Testis (tissue), 2 donors: ENCODE measurements around the gene MBNL3.

Experiments used
- POLR2A ChIP-seq: fragments of 450-650 bp; IDR thresholded peaks from one replicate; pipeline ENCODE4 v1.6.1; 2017; ENCODE audit warnings: antibody characterized with exemption, mild to moderate bottlenecking, moderate library complexity
- TF ChIP-seq, protein P1 (sequence below), 3 experiments: fragments of 450-650 bp in 2 of 3; fragments of 200-600 bp in 1 of 3; sonication (generic) in 1 of 3; IDR thresholded peaks; one replicate each; pipeline ENCODE4 v1.5.1; 2016 to 2019; ENCODE audit warnings: antibody characterized with exemption in 3 of 3, mild to moderate bottlenecking in 2 of 3, moderate library complexity in 1 of 3

DNA sequence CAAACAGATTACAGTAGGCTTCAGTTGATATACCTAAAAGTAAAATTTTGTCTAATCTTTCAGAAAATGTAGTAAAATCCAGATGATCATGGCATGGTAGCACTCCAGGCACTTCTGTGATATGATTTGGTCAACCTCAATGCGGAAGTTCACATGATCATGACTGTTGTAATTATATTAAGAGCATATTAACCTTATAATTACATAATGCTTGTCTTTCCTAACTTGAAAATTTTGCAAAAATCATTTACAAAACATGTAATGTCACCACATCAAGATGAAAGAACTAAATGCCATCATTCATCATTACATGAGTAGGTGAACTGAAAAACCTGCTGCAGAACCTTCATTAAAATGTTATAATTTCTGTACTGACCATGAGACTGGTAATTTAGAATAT is 88.1 kb downstream of the MBNL3 start:
- TF ChIP-seq, protein P1, sequence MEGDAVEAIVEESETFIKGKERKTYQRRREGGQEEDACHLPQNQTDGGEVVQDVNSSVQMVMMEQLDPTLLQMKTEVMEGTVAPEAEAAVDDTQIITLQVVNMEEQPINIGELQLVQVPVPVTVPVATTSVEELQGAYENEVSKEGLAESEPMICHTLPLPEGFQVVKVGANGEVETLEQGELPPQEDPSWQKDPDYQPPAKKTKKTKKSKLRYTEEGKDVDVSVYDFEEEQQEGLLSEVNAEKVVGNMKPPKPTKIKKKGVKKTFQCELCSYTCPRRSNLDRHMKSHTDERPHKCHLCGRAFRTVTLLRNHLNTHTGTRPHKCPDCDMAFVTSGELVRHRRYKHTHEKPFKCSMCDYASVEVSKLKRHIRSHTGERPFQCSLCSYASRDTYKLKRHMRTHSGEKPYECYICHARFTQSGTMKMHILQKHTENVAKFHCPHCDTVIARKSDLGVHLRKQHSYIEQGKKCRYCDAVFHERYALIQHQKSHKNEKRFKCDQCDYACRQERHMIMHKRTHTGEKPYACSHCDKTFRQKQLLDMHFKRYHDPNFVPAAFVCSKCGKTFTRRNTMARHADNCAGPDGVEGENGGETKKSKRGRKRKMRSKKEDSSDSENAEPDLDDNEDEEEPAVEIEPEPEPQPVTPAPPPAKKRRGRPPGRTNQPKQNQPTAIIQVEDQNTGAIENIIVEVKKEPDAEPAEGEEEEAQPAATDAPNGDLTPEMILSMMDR (IDR thresholded peaks at IDR 0.05), result no peak
- no peak for TF ChIP-seq POLR2A
